MV-4-11 (cell line): ENCODE results near the gene SUN5.
A peak's percentile ranks its signal among the peaks of the same experiment; 100 is the strongest.

Source experiments
- DNase-seq: peaks from one replicate; lab custom pipeline; 2025; lab: John Stamatoyannopoulos, UW

Gene SUN5

DNA sequence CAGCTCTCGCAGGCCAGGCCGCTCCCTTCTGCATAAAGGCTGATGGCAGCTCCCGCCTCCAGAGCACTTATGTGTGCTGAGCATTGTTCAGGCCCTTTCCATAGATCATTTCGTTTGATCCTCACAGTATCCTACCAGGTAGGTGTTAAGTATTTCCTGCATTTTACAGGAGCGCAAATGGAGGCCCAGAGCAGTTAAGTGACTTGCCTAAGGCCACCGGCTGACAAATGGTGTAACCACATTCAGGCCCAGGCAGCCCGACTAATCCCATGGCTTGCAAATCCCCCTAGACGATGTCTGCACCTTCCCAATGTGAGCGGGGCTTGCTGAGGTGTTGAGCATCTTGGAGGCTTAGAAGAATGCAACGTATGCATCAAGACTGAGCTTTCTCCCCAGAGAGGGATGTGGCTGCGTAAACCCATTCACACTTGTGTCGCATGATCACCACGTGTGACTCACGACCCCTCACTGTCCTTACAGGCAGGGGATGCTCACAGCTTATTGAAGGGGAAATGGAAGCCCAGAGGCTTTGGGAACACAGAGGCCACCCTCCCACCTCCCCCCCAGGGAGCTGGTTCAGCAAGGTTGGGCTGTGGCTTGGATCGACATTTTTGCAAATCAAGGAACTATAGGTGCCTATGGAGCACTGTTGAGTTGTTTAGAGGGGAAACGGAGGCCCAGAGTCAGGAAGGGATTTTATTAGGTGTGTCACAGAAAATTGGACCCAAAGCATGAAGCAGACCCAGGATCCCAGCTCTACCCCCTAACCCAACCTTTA is 10.3 kb upstream of the SUN5 start:
- DNase-seq: no peak

DNA sequence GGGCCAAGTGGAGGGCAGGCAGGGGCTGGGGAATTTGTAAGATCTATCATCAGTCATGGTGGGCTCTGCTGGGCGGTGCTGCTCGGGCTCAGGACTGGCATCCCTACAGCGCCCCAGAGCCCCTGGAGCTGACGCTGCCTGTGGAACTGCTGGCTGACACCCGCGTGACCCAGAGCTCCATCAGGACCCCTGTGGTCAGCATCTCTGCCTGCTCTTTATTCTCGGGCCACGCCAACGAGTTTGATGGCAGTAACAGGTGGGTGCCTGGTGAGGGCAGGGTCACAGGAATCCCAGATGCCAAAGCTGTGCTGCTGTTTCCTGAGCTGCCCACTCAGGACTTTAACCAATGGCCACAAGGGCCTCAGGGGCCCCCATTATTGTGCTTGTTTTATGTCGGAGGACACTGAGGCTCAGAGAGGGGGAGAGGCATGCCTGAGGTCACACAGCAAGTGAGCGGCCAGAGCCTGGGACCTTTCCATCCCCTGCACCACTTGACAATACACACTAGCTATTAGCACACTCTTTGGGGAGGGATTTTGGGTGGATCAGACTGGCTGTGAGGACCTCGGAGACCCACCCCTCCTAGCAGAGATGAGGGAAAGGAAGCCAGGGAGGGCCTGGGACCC is 9.6 kb upstream of the SUN5 start:
- no peak for DNase-seq

DNA sequence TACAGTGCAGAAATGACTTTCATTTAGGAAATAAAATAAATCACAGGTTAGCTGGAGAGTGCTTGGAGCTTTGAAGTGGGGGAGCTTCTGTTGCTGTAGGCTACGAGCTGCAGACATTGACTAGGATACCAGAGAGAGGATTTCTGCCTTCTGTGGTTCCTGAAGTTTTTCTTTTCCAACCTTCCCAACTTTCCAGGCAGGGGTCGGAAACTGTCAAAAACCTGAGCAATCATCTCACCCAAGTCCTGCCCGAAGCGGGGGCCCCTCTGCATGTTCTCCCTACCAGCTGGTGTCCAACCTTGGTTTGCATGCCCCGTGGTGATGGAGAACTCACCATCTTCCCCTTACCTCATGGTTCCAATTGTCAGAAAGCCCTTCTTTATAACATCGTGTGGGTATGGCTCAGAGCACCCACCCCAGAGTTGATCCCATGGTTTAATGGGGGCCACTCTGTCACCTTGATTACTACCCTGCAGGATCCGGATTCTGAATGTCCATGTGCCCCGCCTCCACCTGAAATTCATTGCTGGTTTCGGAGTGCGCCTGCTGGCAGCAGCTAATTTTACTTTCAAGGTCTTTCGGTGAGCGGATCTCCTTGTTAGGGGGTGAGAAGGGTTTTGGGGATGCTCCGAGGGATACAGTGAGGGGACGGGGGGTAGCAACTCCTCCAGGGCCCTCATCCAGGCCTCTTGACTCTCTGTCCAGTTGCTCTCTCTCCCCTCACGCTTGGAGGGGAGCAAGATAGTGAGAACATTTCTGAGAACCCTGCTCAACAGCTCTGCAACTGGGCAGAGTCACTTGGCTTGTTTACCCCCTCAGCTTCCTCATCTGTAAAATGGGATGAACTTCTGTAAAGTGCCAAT is 8.3 kb upstream of the SUN5 start:
- no peak for DNase-seq

DNA sequence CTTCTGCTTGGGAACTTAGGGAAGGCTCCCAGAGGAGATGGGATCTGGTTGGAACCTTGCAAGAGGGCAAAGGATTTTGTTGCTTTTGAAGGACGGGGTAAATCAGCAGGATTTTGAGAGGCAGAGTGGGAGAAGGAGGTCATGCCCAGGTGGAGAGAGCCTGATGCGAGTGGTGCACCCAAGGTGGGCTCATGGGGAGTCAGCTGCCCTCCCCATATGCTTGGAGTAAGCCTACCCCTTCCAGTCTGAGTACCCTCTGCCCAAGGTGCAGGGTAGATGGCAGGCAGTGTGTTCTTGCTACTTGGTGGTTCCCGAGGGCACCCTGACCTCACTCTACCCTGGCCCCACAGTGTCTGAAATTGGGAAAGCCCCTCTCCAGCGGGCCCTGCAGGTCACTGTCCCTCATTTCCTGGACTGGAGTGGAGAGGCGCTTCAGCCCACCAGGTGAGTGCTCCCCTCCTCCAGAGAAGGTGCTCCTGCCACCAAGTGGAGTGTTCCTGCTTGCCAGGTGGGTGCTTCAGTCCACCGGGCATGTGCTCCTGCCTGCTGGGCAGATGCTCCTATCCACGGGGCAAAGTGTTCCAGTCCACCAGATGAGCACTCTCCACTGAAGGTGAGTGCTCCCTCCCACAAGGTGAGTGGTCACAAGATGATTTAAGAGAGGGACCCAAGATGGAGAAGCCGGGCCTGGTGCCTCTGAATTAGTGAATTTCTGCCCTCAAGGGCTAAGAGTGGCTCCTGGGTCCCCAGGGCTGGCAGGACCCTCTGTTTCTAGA is 6.6 kb upstream of the SUN5 start:
- no peak for DNase-seq

DNA sequence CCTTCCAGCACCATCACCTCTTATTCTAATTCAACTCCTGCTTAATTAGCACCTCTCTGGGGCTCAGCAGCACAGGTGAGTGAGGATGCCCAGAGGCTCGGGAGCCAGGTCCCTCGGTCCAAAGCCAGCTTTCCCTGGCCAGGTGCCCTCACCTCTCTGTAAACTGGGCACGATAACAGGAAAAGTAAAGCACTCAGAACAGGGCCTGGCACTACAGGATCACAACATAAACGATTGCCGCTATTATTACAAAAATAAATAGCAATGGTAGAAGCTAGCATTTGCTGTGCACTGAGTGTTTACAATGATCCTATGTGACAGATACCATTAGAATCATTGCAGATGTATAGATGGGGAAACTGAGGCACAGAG is 5.9 kb upstream of the SUN5 start:
- DNase-seq: no peak

DNA sequence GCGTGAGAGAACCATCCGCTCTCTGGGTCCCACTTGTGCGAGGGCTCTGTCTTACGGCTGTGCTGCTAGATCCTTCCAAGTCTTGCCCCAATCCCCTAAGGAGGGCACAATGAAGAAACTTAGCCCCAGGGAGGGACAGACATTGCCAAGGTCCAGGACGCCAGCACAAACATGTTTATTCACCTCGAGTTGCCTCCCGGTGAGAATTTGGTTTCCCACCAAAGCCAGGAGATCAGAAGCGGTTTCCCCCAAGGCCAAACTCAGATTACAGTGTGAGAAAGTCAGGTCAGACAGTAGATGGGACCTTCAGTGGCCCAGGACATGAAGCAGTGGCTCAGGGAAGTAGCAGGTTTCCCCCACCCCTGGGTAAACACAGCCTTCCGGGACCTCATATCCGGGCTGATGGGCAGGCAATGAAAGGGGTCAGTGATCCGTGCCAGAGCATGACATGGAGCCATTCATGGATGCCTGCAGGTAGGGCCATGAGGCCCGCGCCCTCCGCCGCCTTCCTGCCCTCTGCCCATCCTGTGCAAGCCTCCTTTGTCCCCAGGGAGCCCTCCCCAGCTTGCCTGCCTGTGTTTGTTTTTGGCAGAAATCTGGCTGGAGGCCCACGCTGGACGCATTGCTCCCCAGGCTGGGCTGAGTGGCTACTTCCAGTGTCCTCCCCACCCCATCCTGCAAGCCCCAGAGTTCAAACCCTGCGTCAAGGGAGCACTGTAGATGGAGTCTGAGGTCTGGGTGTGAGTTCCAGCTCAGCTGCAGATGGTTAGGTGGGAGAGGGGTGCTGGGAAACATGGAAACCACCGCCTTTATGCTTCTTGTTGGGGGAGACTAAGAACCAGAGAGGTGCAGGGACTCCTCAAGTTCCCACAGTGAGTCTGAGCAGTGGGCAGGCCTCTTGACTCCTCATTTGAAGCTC is 5.2 kb upstream of the SUN5 start:
- no peak for DNase-seq

DNA sequence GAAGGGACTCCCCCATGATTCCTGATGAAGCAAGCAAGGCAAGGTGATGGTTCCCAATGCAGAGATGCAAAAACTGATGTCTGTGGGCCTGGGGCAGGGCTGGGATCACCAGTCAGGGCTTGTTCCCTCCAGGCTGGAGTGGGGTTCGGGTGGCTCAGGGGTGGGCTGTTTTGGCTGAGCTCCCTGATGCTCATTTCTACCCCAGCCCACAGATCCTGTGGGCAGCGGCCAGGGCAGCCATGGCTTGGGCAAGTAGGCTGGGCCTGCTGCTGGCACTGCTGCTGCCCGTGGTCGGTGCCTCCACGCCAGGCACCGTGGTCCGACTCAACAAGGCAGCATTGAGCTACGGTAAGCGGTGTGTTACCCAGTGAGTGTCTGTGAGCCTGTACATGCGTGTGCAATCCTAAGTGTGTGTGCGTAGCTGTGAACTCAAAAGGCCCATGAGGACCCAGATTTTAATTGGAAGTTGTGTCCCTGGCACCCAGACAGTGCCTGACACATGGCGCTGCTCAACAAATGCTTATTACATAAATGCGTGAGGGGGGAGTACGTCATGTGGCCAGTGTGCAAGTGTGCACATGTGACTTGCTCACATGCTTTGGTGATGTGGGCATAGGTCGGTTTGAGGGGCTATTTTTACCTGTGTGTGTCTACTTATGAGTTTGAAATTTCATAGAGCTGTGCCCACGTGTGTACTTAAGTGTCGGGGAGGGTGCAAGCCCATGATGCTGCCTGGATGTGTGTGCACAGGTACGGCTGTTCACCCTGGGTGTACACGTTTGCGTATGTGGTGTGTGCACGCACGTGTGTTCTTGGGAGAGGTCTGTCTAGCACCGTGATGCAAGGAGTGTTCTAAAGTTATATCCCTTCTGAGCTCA is 4.3 kb upstream of the SUN5 start:
- DNase-seq: no peak

DNA sequence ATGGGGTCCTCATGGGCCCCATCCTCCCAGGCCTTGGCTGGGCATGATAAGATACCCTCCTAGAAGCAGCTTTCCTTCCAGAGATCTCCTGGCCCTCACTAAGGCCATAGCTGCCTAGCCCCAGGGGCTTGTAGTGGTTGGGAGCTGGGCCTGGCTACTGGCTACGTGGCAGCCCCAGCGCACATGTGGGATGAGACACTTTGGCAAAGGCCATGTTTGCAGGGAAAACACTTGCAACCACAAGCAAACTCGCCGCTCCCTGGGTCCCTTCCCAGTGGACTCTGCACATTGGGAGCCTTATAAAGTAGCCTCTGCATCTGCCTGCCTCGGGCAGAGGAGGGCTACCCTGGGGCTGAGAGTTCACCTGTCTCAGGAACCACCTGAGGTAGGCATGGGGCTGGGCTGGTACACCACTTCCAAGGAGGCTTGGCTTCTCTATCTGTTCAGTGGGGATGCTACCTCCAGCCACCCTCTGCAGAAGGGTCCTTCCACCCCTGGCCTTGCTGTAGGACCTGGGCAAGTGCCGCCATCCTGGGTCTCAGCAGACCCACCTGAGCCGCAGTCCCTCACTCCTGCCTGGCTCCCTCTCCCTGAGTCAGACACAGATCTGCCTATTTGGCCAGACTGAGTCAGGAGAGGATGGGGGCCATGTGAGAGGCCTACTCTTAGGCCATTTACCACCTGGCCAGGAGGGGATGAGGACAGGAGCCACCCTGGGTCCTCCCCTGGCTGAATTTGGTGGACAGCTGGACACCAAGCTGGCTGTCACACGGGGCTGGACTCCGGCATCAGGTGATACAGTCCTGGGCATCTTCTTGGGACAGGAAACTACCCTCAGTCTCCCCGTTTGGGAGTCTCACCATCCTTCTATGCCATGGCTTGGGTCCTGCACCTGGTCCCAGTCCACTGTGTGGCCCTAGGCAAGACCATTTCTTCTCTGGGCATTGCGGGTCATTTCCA is 3.4 kb upstream of the SUN5 start, which contains the start of gene BPIFB2:
Gene BPIFB2, plus strand, starts transcription at position 329 of the 960 bp plus-strand sequence. CDS start 871 bp downstream, outside the sequence.
- no peak for DNase-seq

DNA sequence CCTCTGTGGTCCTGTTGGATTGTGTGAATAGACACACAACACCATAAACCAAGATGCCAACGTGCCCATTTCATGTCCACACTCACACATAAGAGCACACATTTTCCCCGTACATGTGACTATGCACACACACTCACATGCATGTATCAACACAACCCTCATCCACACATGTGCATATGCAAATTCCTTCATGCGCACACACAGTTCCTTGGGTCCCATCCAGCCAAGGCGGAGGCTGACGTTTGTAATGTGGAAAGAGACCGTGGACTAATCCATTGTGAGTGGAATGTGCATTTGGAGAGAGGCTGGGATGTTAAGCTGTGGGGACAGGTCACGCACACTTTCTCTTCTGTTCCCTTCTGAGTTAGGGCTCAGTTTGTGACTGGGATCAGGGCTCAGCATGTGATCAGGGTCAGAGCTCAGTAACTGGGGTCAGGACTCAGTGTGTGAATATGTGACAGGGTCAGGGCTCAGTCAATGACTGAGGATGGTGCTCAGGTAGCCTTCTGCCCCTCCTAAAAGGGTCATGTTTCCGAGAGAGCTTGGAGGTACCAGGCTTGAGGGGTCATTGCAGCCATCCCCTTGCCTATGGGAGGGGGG is 2.6 kb upstream of the SUN5 start:
- no peak for DNase-seq

DNA sequence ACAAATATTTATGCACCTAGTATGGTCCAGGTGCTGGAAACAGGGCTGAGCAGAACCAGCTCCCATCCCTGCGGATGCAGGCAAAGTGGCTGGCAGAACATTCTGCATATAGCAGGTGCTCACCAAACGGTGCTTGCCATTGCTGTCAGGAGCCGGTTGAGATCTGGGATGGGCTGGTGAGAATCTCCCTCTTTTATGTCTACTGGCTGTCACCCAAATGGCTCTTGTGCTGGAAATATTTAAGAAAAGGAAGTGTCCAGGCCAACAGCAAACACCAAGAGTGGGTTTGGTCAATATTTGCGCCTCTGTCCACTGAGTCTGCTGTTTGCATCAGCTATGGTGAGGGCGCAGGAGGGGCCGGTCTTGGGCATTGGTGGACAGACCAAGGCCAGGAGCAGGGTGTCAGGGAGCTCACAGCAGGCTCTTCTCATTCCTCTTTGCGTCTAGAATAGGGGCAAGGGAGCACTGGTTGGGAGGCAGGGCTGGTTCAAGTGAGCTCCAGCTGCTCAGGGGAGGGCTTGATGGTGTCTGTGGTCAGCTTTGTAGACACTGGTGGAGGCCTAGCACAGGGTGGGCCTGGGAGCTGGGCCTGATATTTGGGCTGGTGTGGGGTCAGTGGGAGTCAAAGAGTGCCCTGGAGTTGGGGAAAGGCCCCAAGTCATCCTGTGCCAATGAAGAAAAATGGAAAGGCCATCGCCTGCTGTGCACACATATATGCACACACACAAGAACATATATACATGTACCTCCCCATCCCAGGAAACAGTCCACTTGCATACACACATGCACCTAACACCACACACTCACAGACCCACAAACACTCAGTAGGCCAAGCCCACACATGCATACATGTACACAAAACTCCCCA is 1.9 kb upstream of the SUN5 start:
- no peak for DNase-seq

DNA sequence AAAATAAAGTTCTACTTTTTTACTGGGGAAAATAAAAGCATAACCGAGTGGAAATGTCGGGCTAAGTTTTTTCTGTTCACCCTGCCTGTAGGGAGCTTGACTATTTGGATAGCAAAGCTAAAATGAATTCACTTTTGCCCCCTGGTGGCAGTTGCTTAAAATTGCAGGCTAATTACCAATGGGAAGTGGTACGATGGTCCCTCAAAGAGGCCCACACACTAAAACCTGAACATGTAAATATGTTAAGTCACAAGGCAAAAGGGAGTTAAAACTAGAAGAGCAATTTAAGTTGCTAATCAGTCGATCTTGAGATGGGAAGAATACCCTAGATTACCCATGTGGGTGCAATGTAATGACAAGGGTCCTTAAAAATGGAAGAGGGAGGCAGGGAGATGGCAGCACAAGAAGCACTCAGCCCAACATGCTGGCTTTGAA is 916 bp upstream of the SUN5 start:
- DNase-seq: peak; percentile 54

DNA sequence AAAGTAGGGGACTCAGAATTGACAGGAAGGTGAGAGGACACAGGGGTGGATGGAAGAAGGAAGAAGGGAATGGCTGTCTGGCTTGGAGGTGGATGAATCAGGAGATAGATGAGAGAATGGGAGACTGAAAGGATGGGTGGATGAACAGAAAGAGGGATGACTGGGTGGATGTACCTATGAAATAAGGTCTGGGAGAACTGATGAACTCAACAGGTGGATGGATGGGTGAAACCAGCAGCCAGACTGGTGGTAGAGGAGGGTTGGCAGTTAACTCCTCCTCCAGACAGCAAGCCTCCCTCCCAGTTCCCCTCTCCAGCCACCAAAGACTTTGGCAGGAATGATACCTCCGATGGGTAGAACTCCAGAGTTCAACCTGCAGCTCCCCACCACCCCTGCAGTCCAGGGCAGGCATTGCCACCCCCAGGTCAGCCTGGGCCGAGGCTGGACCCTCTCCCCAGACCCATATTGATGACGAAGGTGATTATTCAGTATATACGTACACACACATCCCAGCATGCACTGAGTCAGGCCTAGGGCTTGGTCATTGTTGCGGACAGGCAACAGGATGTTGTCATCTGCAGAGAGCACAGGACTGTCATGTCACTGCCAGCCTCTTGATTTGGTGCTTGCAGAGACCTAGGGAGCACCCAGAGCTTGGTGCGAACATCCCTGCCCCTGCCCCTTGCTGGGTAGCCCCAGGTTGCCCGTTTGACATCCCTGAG is 2.0 kb downstream of the SUN5 start:
- DNase-seq: no peak

DNA sequence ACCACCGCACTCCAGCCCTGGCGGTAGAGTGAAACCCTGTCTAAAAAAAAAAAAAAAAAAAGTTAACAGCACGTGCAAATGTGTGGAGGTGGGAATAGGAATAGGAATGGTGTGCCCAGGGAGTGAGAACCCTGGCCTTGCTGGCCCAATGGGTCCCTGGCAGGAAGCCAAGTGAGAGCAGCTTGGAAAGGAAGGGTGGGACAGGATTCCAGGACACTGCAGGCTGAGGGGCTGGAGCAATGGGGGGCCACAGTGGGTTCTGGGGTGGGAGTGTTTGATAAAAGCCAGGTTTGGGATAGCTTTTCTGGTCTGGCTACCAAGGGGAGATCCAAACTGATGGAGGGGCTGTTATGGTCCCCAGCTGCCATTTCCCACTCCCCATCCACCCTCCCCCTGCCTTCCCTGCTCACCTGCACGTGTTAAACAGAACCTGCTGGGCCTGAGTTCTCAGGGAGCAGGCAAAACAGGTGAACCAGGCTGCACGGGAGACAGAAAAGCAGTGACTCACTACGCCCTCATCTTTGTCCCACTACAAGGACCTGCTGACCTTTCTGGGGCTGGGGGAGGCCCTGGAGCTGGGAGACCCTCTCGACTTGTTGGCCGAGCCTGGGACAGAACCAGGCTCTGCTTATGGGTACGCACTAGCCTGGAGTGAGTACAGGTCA is 3.3 kb downstream of the SUN5 start:
- DNase-seq: no peak

DNA sequence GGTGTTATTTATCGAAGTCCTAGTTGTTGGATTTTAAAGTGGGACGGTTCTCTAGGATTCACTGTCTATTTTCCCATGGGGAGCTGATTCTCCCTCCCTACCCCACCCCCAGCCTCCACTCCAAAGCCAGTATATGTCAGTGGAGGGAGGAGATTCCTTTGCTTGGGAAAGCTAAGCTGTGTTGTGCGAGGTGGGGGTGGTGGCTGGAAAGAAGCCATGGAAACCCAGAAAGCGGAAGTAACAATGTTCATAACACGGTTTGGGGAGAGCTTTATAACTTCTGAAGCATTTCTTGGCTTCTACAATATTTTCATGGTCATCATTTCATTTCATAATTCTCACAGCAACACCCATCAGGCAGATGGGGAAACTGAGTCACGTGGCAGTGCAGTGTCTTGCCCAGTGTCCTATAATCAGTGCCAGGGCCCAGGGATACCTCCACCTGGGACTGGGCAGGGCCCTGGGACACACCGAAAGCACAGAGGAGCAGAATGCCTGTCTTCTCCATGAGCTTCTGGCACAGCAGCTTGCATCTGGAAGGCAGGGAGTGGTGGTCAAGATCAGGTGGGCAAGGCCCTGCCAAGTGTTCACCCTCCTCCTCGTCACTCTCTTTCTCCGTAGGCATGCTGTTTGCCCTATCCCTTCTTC is 4.5 kb downstream of the SUN5 start:
- DNase-seq: peak; percentile 70

DNA sequence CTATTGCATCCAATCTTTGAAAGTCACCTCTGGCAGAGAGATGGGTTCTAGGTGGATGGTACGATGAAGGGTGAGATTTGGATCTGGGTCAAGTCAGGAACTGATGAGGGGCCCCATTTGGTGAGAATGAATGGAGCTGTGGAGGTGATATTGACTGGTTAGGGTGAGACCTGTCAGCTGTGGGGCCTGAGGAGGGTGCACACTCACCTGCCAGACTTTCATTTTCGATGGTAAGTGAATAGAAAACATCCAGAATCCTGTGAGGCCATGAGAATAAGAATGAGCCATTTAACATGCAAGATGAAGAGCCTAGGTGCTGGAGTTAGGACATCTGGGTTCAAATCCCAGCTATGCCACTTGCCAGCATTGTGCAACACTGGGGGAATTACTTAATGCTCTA is 6.8 kb downstream of the SUN5 start:
- DNase-seq: no peak

DNA sequence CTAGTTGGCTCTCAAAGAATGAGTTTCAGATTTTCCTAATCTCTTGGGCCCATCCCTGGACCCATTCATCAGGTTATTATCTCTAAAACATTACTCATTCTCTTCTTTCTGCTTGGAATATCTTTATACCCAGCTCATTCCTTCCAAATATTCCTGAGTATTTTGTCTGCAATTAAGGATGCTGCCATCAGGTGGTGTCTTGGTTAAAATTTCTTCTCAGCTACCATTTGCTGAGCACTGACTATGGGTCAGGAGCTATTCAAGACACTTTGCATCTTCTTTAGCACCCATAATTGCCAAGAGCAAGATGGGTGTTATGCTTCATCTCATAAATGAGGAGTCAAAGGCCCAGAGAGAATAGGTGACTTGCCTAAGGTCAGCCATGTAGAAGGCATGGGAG is 8.4 kb downstream of the SUN5 start:
- DNase-seq: no peak
